Measurements from ENCODE around the gene ZNF181. TPM values are rescaled to one million over a fixed set of nuclear protein-coding genes. Genes with fewer than 3 reads are reported as not detected.

Gene ZNF181
- total RNA-seq, 2 donors from 2014 or later: 10.0 to 12.1 TPM

DNA sequence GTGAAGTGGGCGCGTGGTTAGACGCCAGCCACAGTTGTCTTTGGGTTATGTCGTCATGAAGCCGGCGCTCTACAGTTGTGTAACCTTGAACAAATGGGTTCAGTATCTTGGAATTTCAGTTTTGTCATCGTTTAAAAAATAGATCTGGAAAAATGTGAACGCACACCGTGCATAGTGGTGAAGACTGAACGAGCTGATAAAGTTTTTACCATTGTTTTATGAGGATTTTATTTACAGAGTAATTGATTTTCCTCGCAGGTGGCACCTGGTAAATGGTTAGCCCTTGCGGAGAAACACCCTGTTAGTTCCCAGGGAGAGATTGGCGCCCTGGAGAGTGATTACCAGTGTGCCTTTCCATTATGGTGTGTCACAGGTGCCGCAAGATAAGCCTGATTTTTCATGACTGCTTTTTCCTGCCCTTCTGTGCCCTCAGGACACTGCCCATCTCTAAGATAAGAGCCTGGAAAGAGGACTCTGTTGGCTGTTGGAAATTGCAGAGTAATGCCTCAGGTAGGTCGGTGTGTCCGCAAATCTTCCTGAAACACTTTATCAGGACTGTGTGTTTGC is 577 bp downstream of the ZNF181 start:
- DNase-seq (ENCODE audit: low spot score): no peak
- intact Hi-C loops (cut with DNase I): no loop called here

DNA sequence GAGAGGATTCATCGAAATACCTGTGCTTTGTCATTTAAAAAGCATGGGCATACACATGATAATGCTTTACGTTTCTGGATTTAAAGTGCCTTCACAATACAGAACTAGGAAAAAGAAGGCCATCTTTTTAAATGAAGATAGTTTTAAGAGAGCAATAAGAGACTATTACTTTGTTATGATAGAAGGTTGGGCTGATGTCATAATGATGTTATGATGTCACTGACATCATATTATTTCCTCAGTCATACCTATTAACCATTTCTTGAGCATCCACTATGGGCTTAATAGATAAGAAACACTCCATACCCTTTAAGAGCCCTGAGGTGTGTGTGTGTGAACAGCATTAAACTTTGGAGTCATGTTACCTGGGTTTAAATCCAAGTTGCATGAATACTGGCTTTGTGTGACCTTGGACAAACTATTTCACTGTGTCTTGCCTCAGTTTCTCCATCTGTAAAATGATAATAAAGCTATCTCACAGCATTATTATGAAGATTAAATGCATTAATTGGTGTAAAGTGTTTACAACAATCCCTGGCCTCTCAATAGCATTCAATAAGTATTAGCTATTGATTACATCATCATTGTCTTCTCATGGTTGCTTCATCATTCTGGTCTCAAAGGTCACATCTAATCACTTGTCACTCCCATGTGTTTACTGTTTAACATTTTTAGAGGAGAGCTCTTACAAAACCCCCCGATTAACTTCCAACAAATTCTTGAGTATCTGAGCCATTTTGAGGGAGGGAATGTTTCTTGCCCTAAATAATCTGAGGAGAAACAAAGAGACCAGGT is 11.1 kb downstream of the ZNF181 start:
- DNase-seq (ENCODE audit: low spot score): no peak
- intact Hi-C loops (cut with DNase I): loop anchor here in 1 of 2 donors (5.0 kb wide), 1 partner anchor 208 kb away; no protein-coding TSS in a partner anchor

DNA sequence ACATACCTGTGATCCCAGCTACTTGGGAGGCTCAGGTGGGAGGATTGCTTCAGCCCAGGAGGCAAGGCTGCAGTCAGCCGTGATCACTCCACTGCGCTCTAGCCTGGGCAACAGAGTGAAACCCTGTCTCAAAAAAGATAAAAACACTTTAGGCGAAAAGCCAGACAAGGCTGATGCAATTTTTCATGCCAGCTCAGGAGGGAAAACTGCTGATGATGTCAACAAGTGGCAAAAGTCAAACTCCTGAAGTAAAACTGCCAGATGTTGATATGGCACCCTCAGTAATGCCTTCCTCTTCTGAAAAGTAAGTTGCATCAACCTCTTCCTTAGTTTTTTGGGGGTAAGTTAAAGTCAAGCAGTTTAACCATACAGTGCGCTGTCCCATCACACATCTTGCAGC is 23.4 kb downstream of the ZNF181 start:
- intact Hi-C loops (cut with DNase I): no loop called here
- no peak for DNase-seq (ENCODE audit: low spot score)

DNA sequence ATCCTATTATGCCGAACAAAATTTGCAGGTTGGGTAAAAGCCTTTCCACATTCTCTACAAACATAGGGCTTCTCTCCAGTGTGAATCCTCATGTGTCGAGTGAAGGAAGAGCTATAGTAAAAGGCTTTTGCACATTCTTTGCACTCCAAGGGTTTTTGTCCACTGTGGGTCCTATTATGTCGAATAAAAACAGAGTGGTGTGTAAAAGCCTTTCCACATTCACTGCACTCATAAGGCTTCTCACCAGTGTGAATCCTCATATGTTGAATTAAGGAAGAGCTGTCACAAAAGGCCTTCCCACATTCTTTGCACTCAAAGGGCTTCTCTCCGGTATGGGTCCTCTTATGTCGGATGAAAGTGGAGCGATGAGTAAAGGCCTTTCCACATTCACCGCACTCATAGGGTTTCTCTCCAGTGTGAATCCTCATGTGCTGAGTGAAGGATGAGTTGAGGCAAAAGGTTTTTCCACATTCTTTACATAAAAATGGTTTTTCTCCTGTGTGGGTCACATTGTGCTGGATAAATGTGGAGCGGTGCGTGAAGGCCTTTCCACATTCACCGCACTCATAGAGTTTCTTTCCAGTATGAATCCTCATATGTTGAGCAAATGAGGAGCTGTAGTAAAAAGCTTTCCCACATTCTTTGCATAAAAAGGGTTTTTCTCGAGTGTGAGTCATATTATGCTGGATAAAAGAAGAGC is 25.3 kb downstream of the ZNF181 start:
- DNase-seq (ENCODE audit: low spot score): no peak
- intact Hi-C loops (cut with DNase I): no loop called here

- no peak for DNase-seq (ENCODE audit: low spot score)
Observed at GRCh38 chr19:34766386-34766785, 32.3 kb downstream of the ZNF181 start.

DNA sequence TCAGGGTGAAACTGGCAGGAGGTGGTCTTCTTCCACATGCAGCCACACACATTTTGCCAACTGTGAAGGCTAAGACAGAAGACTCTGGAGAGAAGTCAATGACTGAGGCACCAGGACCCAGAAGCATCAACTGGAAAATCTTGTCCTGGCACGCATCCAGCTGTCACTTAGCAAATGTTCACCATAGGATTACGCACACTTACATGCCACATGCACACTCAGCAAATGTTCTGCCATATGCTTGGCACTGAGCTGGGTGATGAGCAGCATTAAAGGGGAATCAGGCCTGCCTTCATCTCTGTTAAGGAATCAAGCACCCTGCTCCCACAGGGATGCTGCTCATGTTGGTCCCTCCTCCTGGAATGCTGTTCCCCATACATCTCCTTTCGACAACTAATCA is 33.9 kb downstream of the ZNF181 start:
- no peak for DNase-seq (ENCODE audit: low spot score)
- intact Hi-C loops (cut with DNase I): no loop called here

More at GRCh38 chr19:34766386-34766785, 32.3 kb downstream of the ZNF181 start:
- intact Hi-C loops (cut with DNase I): no loop called here

- intact Hi-C loops (cut with DNase I): no loop called here
- peak; percentile 98 for DNase-seq (ENCODE audit: low spot score)
Observed at GRCh38 chr19:34772697-34773554, 38.9 kb downstream of the ZNF181 start, which contains the start of gene ZNF599. Gene ZNF599 (minus strand): TSS chr19:34773215. CDS start chr19:34772841, 374 bp downstream.

DNA sequence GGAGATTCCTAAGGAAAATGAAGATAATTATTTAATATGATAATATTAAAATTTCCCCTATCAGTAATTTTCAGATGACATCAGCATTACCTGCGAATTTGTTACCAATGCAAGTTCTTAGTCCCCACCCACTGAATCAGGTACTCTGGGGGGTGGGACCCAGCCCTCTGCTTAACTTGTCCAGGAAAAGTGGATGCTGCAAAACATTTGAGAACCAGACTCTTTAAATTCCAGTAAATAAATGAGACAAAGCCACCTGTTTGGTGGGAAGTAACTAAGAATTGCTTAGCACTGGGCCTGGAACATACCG is 39.5 kb downstream of the ZNF181 start:
- intact Hi-C loops (cut with DNase I): no loop called here

GRCh38 chr19:34774857-34775256 is 40.8 kb downstream of the ZNF181 start:
- DNase-seq (ENCODE audit: low spot score): no peak
- intact Hi-C loops (cut with DNase I): no loop called here

More for the DNA sequence above, 39.5 kb downstream of the ZNF181 start:
- no peak for DNase-seq (ENCODE audit: low spot score)

GRCh38 chr19:34778342-34778741 is 44.3 kb downstream of the ZNF181 start:
- no peak for DNase-seq (ENCODE audit: low spot score)
- intact Hi-C loops (cut with DNase I): no loop called here

DNA sequence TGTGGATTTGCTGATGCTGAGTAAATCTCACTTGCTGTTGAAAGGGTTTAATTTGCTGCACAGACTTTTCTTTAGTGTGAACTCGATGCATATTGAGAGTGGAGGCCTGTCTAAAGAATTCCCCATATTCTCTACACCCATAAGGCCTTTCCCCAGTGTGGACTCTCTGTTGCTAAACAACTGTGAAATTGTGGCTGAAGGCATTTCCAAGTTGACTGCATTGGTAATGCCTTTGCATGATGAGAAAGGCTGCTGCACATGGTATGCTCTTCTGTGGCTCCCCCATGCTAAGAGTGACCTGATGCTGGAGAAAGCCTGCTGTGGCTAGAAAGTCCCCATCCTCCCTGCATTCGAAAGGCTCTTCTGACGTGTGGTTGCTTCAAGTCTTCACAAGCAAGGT is 45.6 kb downstream of the ZNF181 start:
- intact Hi-C loops (cut with DNase I): no loop called here
- DNase-seq (ENCODE audit: low spot score): no peak

- DNase-seq (ENCODE audit: low spot score): no peak
- intact Hi-C loops (cut with DNase I): no loop called here
Observed at GRCh38 chr19:34786236-34786635, 52.2 kb downstream of the ZNF181 start.

GRCh38 chr19:34787059-34787824 is 53.2 kb downstream of the ZNF181 start:
- intact Hi-C loops (cut with DNase I): no loop called here
- DNase-seq (ENCODE audit: low spot score): no peak

DNA sequence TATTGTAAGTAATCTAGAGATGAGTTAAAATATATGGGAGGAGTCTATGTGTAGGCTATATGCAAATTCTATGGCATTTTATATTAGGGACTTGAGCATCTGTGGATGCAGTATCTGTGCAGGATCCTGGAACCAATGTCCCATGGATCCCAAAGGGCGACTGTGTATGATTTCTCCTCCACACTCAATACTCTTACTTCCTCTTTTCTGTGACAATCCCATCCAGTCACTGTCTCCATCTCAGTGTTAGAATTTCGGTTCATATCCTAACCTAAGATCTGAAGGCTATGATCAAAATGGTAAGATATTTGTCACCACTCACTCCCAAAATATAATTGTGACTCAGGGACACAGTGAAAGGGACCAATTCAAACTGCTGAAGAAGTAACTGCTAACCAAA is 54.0 kb downstream of the ZNF181 start:
- intact Hi-C loops (cut with DNase I): no loop called here
- DNase-seq (ENCODE audit: low spot score): no peak

- intact Hi-C loops (cut with DNase I): no loop called here
- DNase-seq (ENCODE audit: low spot score): no peak
Observed at GRCh38 chr19:34793565-34793964, 59.5 kb downstream of the ZNF181 start.

DNA sequence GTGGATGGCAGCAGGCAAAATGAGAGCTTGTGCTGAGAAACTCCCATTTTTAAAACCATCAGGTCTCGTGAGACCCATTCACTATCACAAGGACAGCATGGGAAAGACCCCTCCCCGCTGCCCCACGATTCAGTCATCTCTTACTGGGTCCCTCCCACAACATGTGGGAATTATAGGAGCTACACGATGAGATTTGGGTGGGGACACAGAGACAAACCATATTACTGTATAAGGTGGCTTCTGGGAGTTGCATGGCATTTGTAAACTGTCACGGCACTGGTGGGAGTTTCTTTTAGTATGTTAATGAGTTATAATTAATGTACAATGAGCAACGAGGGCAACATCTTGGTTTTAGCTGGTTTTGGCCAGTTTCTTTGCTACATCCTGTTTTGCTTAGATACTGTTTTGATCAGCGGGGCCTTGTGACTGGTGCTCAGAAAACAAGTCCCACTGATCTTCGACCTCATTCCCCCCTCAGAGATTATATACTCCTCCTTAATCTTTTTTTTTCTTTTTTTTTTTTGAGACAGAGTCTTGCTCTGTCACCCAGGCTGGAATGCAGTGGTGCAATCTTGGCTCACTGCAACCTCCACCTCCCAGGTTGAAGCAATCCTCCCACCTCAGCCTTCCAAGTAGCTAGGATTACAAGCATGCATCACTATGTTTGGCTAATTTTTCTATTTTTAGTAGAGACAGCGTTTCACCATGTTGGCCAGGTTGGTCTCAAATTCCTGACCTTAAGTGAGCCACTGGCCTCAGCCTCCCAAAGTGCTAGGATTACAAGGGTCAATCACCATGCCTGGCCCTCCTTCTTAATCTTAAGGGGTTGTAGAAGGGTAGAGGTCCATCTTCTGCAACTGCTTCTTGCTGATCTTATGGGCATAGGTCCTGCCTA is 60.3 kb downstream of the ZNF181 start:
- no peak for DNase-seq (ENCODE audit: low spot score)
- intact Hi-C loops (cut with DNase I): no loop called here

Measured in posterior vena cava (tissue), 2 donors.